IPS-15b (cell line): ENCODE data around the gene BUB1B.
"Not testable (repeated sequence)": the region's sequence is repeated elsewhere in the genome, so short reads cannot be mapped to it uniquely, and the experiment has no call there.

Experiments used
- H3K27me3 ChIP-seq: one replicate; pipeline ENCODE4 v1.6.1; 2013; ENCODE audit warnings: low read length; ENCODE audit not compliant: control insufficient read depth, insufficient read depth
- H3K36me3 ChIP-seq: one replicate; pipeline ENCODE4 v1.6.1; 2013; ENCODE audit warnings: low read length; ENCODE audit not compliant: control insufficient read depth, insufficient read depth
- H3K4me1 ChIP-seq: one replicate; pipeline ENCODE4 v1.6.1; 2013; ENCODE audit warnings: mild to moderate bottlenecking, low read length; ENCODE audit not compliant: control insufficient read depth, insufficient read depth
- H3K4me3 ChIP-seq: one replicate; pipeline ENCODE4 v1.5.1; 2013; ENCODE audit warnings: low read depth, low read length
- H3K9ac ChIP-seq: one replicate; pipeline ENCODE4 v1.6.1; 2013; ENCODE audit warnings: low read depth, mild to moderate bottlenecking, low read length
- H3K9me3 ChIP-seq: one replicate; pipeline ENCODE4 v1.6.1; 2013; ENCODE audit warnings: mild to moderate bottlenecking, low read length; ENCODE audit not compliant: control insufficient read depth, insufficient read depth

BUB1B gene

GRCh38 chr15:40146037-40146436 lies 14.8 kb upstream of the BUB1B start:
- Histone ChIP-seq H3K27me3 (no peaks in the 10 kb centered on the region), H3K4me3 (no peak overlapping the region), H3K4me1 (no peaks in the 10 kb centered on the region), H3K9ac (no peak overlapping the region), H3K36me3 (no peaks in the 10 kb centered on the region), H3K9me3 (no peaks in the 10 kb centered on the region)

GRCh38 chr15:40149339-40149738 lies 11.5 kb upstream of the BUB1B start:
- Histone ChIP-seq H3K27me3 (no peaks in the 10 kb centered on the region), H3K4me1 (peaks cover under 1% of the 10 kb centered on the region), H3K9ac (no peak overlapping the region), H3K36me3 (no peaks in the 10 kb centered on the region), H3K9me3 (no peaks in the 10 kb centered on the region), H3K4me3 (no peak overlapping the region)

DNA sequence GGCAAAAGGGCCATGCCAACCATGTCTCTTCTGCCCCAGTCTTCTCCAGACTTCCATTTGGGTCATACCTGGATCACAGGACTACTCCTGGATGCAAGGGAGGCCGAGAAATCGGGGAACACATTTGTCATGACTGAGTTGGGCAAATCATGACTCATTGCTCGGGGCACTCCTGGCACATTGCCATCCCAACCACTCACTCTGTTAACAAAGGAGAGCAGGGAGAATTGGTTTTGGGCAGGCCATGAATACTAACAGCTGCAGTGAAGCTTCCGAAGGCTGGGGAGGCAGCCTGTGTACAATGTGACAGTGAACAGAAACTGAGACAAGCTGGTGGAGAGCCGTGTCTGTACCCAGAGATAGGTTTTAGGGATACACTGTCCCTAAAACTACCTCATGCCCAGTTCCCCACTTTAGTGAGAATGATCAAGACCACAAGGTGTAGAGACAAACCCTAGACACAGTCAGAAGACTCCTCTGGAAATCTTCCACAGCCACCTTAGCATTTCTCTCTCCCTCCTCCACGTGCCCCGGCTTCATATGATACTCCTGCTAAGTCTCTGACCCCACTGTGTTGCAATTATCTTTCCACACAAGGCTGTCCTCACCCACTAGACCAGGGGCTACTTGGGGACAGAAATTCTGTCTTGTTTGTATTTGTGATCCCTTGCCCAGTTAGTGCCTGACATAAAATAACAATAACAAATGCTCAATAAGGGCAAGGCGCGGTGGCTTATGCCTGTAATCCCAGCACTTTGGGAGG lies 10.5 kb upstream of the BUB1B start:
- Histone ChIP-seq H3K4me1 (peaks cover 6% of the 10 kb centered on the region), H3K36me3 (no peaks in the 10 kb centered on the region), H3K4me3 (no peak overlapping the region), H3K9ac (no peak overlapping the region), H3K27me3 (no peaks in the 10 kb centered on the region), H3K9me3 (no peaks in the 10 kb centered on the region)

- H3K4me3 ChIP-seq = no peak overlapping the region
- H3K36me3 ChIP-seq = no peaks in the 10 kb centered on the region
- H3K4me1 ChIP-seq = peaks cover 16% of the 10 kb centered on the region
- no peaks in the 10 kb centered on the region for H3K9me3 ChIP-seq
- H3K9ac ChIP-seq = no peak overlapping the region
- no peaks in the 10 kb centered on the region for H3K27me3 ChIP-seq
These were observed 9.4 kb upstream of the BUB1B start for GRCh38 chr15:40151499-40151898.

DNA sequence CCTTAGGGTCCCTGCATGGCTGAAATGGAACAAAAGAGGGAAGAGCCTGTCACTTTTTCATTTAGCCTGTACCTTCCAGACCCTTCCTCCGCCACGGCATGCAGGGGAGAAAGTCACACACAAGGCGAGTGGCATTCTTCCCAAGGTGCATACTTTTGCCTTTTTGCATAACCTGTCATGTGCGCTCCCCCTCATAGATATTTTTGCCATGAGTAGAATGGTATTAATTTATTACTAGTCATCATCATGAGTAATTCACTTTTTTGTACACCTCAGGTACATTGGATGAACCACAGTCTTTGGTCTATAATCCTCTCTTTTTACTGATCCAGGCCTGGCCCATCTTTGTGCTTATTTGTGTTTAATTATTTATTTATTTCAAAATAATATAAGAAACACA lies 8.9 kb upstream of the BUB1B start:
- H3K27me3 ChIP-seq = no peaks in the 10 kb centered on the region
- H3K4me1 ChIP-seq = peaks cover 17% of the 10 kb centered on the region
- no peaks in the 10 kb centered on the region for H3K9me3 ChIP-seq

GRCh38 chr15:40154821-40155220 lies 6.0 kb upstream of the BUB1B start:
- not testable (repeated sequence) for H3K9ac ChIP-seq, H3K4me3 ChIP-seq

More for the DNA sequence above, 8.9 kb upstream of the BUB1B start:
- no peak overlapping the region for H3K4me3 ChIP-seq
- H3K36me3 ChIP-seq = no peaks in the 10 kb centered on the region
- H3K9ac ChIP-seq = no peak overlapping the region

GRCh38 chr15:40155270-40155910 lies 5.5 kb upstream of the BUB1B start:
- Histone ChIP-seq H3K36me3 (no peaks in the 10 kb centered on the region), H3K9ac (no peak overlapping the region), H3K4me1 (peaks cover 17% of the 10 kb centered on the region), H3K27me3 (no peaks in the 10 kb centered on the region), H3K4me3 (peak overlapping the region; percentile 9), H3K9me3 (no peaks in the 10 kb centered on the region)

More at GRCh38 chr15:40154821-40155220, 6.0 kb upstream of the BUB1B start:
- peaks cover 17% of the 10 kb centered on the region for H3K4me1 ChIP-seq
- not testable (repeated sequence) for H3K36me3 ChIP-seq, H3K9me3 ChIP-seq, H3K27me3 ChIP-seq

DNA sequence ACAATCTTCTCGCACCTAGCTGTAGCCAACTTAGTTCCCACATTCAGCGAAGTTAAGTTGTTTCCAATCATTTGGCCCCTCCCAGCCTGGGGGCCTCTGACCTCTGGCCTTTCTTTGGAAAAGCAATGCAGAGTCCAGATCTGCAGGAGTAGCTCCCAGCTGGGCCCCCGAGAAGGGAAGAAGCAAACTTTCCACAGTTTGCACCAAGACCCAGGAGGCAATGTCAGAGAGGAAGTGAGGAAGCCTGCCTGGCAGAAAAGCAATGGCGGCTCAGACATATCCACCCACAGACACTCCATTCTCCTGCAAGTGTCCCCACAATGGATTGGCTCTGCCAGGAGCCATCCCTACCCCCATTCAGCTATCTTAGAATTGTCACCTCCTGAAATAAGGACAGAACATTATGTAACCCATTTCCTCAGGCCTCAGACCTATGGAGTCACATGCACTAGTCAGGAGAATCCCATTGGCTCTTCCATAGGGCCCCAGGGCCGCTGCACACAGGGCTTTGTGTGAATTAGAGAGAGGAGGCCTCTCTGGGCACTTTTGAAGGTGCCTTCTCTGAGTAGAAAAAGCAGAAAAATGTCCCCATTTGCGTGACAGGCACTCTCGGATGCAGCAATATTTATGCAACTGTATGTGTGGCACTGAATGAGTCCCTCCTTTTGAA lies 3.0 kb upstream of the BUB1B start:
- H3K9me3 ChIP-seq = no peaks in the 10 kb centered on the region
- H3K4me3 ChIP-seq = no peak overlapping the region
- peaks cover 22% of the 10 kb centered on the region for H3K4me1 ChIP-seq

GRCh38 chr15:40160021-40160420 lies 848 bp upstream of the BUB1B start:
- Histone ChIP-seq H3K4me3 (no peak overlapping the region), H3K4me1 (peaks cover 16% of the 10 kb centered on the region), H3K9ac (no peak overlapping the region), H3K36me3 (no peaks in the 10 kb centered on the region), H3K27me3 (no peaks in the 10 kb centered on the region), H3K9me3 (no peaks in the 10 kb centered on the region)

More for the DNA sequence above, 3.0 kb upstream of the BUB1B start:
- Histone ChIP-seq H3K27me3 (no peaks in the 10 kb centered on the region), H3K36me3 (no peaks in the 10 kb centered on the region), H3K9ac (no peak overlapping the region)

- Histone ChIP-seq H3K27me3 (no peaks in the 10 kb centered on the region), H3K9me3 (no peaks in the 10 kb centered on the region), H3K4me3 (peak overlapping the region; percentile 95), H3K4me1 (peaks cover 5% of the 10 kb centered on the region), H3K9ac (peak overlapping the region; percentile 92), H3K36me3 (no peaks in the 10 kb centered on the region)
These were observed 973 bp downstream of the BUB1B start for GRCh38 chr15:40161693-40162391.

- no peaks in the 10 kb centered on the region for H3K9me3 ChIP-seq
- H3K4me1 ChIP-seq = peaks cover 5% of the 10 kb centered on the region
- H3K36me3 ChIP-seq = no peaks in the 10 kb centered on the region
- no peaks in the 10 kb centered on the region for H3K27me3 ChIP-seq
- peak overlapping the region; percentile 95 for H3K4me3 ChIP-seq
- peak overlapping the region; percentile 8 for H3K9ac ChIP-seq
These were observed 1.7 kb downstream of the BUB1B start for GRCh38 chr15:40162552-40162951.
